Urothelium cell line (cell line): ENCODE results near the gene CIAPIN1.

Experiments used
- DNase-seq: peaks from one replicate; pipeline ENCODE4 v3.0.0; 2011; ENCODE audit warnings: low spot score, mixed read lengths
- FAIRE-seq: peaks from 2 replicates; lab custom pipeline; 2011; peaks lifted over from hg19 to GRCh38; lab: Jason Lieb, UNC

CIAPIN1 gene

GRCh38 chr16:57476546-57477410, 29.6 kb upstream of the CIAPIN1 start:
- no peak for DNase-seq
- no peak for FAIRE-seq

GRCh38 chr16:57475711-57476339, 28.6 kb upstream of the CIAPIN1 start:
- DNase-seq (peak; percentile 64), FAIRE-seq (no peak)

- FAIRE-seq (no peak), DNase-seq (no peak)
Measured at GRCh38 chr16:57474671-57475661, 27.8 kb upstream of the CIAPIN1 start.

GRCh38 chr16:57473906-57474305, 26.7 kb upstream of the CIAPIN1 start:
- FAIRE-seq: peak; percentile 46

GRCh38 chr16:57473176-57473840, 26.1 kb upstream of the CIAPIN1 start:
- FAIRE-seq (no peak), DNase-seq (no peak)

More at GRCh38 chr16:57473906-57474305, 26.7 kb upstream of the CIAPIN1 start:
- no peak for DNase-seq

- FAIRE-seq (no peak), DNase-seq (no peak)
Measured at GRCh38 chr16:57472665-57473060, 25.5 kb upstream of the CIAPIN1 start.

- no peak for DNase-seq
- FAIRE-seq: no peak
Measured at GRCh38 chr16:57471852-57472664, 24.9 kb upstream of the CIAPIN1 start.

GRCh38 chr16:57471209-57471608, 24.0 kb upstream of the CIAPIN1 start:
- FAIRE-seq (no peak), DNase-seq (no peak)

GRCh38 chr16:57470711-57471110, 23.5 kb upstream of the CIAPIN1 start:
- DNase-seq: no peak
- FAIRE-seq: no peak

GRCh38 chr16:57469917-57470470, 22.8 kb upstream of the CIAPIN1 start:
- FAIRE-seq: no peak
- DNase-seq: no peak

GRCh38 chr16:57469046-57469445, 21.9 kb upstream of the CIAPIN1 start:
- DNase-seq (no peak), FAIRE-seq (no peak)

GRCh38 chr16:57468346-57468745, 21.2 kb upstream of the CIAPIN1 start:
- DNase-seq (no peak), FAIRE-seq (no peak)

- no peak for FAIRE-seq
Measured at GRCh38 chr16:57464523-57464922, 17.3 kb upstream of the CIAPIN1 start.

GRCh38 chr16:57462978-57463362, 15.8 kb upstream of the CIAPIN1 start:
- DNase-seq (no peak), FAIRE-seq (no peak)

More at GRCh38 chr16:57464523-57464922, 17.3 kb upstream of the CIAPIN1 start:
- no peak for DNase-seq

- peak; percentile 94 for DNase-seq
- peak; percentile 88 for FAIRE-seq
Measured at GRCh38 chr16:57462209-57462977, 15.2 kb upstream of the CIAPIN1 start, which contains the start of gene POLR2C. TSS of gene POLR2C (plus strand) at chr16:57462679. CDS start at chr16:57462725, 46 bp downstream.

- FAIRE-seq: no peak
Measured at GRCh38 chr16:57452021-57452420, 4.8 kb upstream of the CIAPIN1 start.

GRCh38 chr16:57446531-57447185, 527 bp downstream of the CIAPIN1 start:
- peak; percentile 32 for DNase-seq
- FAIRE-seq: no peak

More at GRCh38 chr16:57452021-57452420, 4.8 kb upstream of the CIAPIN1 start:
- no peak for DNase-seq

- no peak for FAIRE-seq
Measured at GRCh38 chr16:57445510-57445909, 1.7 kb downstream of the CIAPIN1 start.

More at GRCh38 chr16:57445510-57445909, 1.7 kb downstream of the CIAPIN1 start:
- no peak for DNase-seq
